PC-9 (cell line): ENCODE measurements around the gene OR5B3. TPM values are rescaled to one million over a fixed set of nuclear protein-coding genes. Genes with fewer than 3 reads are reported as not detected.
"Not testable (repeated sequence)": the region's sequence is repeated elsewhere in the genome, so short reads cannot be mapped to it uniquely, and the experiment has no call there.

Experiments used
- BruUV-seq: library from RNA; stranded (reverse); fragments of 400-500 nt; replicated peaks from 2 replicates; lab custom pipeline; 2021; lab: Mats Ljungman, UMichigan
- CTCF ChIA-PET: fragments of 300-600 bp; sonication (Branson Sonifier 250); formaldehyde crosslinking; loops from one replicate; lab custom pipeline; 2022; ENCODE audit warnings: antibody characterized with exemption; lab: Charles Lee
- POLR2A ChIA-PET: fragments of 300-600 bp; sonication (Branson Sonifier 250); formaldehyde crosslinking; loops from one replicate; lab custom pipeline; 2022; ENCODE audit warnings: antibody characterized with exemption; ENCODE audit not compliant: unreplicated experiment; lab: Charles Lee
- DNase-seq, 2 experiments: peaks; one replicate each; pipeline versions ENCODE4 v3.0.0 to v3.0.0-alpha.2; 2015 to 2022; ENCODE audit warnings: mixed read lengths in 1 of 2
- H2AFZ ChIP-seq: fragments of 200-600 bp; sonication (generic); 2 replicates; pipeline ENCODE4 v1.8.1; 2017; ENCODE audit warnings: antibody characterized with exemption
- H3F3A ChIP-seq: fragments of 200-600 bp; sonication (generic); 2 replicates; pipeline ENCODE4 v1.8.1; 2017; ENCODE audit warnings: antibody characterized with exemption, mild to moderate bottlenecking, low read depth; ENCODE audit not compliant: insufficient read depth
- H3K27ac ChIP-seq: fragments of 200-600 bp; sonication (generic); 2 replicates; pipeline ENCODE4 v1.6.1; 2016; ENCODE audit warnings: mixed run types
- H3K27me3 ChIP-seq: fragments of 200-600 bp; sonication (generic); 2 replicates; pipeline ENCODE4 v1.6.1; 2016; ENCODE audit warnings: low read depth, mixed run types; ENCODE audit not compliant: insufficient read depth
- H3K36me3 ChIP-seq: fragments of 200-600 bp; sonication (generic); 2 replicates; pipeline ENCODE4 v1.6.1; 2016; ENCODE audit warnings: low read depth, mixed run types
- H3K4me1 ChIP-seq: fragments of 200-600 bp; sonication (generic); replicated peaks from 2 replicates; pipeline ENCODE4 v1.6.1; 2016; ENCODE audit warnings: mixed run types; ENCODE audit not compliant: insufficient read depth
- H3K4me2 ChIP-seq: fragments of 200-600 bp; sonication (generic); 2 replicates; pipeline ENCODE4 v1.6.1; 2017; ENCODE audit warnings: mixed run types
- H3K4me3 ChIP-seq: fragments of 200-600 bp; sonication (generic); 2 replicates; pipeline ENCODE4 v1.6.1; 2016; ENCODE audit warnings: mixed run types
- H3K79me2 ChIP-seq: fragments of 200-600 bp; sonication (generic); 2 replicates; pipeline ENCODE4 v1.6.1; 2017; ENCODE audit warnings: low read depth, mixed run types
- H3K9me2 ChIP-seq: fragments of 200-600 bp; sonication (generic); 2 replicates; pipeline ENCODE4 v1.8.1; 2017; ENCODE audit warnings: mild to moderate bottlenecking; ENCODE audit not compliant: insufficient read depth
- H3K9me3 ChIP-seq: fragments of 200-600 bp; sonication (generic); 2 replicates; pipeline ENCODE4 v1.8.1; 2016; ENCODE audit warnings: low read depth; ENCODE audit not compliant: insufficient read depth
- H4K20me1 ChIP-seq: fragments of 200-600 bp; sonication (generic); 2 replicates; pipeline ENCODE4 v1.8.1; 2017; ENCODE audit not compliant: insufficient read depth
- CTCF ChIP-seq: fragments of 200-600 bp; sonication (generic); conservative IDR thresholded peaks from 2 replicates; pipeline ENCODE4 v1.6.1; 2017; ENCODE audit warnings: mixed run types, antibody characterized with exemption, mild to moderate bottlenecking, moderate library complexity
- EZH2 ChIP-seq: fragments of 200-600 bp; sonication (generic); IDR thresholded peaks from 2 replicates; pipeline ENCODE4 v1.8.0; 2017; ENCODE audit warnings: antibody characterized with exemption, low read depth
- intact Hi-C: fragments of 100-400 bp; cut with micrococcal nuclease; formaldehyde crosslinking; loops from one replicate; pipeline ENCODE4 v1.10.0; 2022; ENCODE audit not compliant: unreplicated experiment
- total RNA-seq: library from RNA; stranded (reverse); gene quantifications from 2 replicates; pipeline ENCODE4 v1.2.3, GENCODE V29; 2021

OR5B3 gene
- total RNA-seq, 1 experiment from 2014 or later: not detected

GRCh38 chr11:58434217-58434616 lies 27.5 kb upstream of the OR5B3 start:
- Histone ChIP-seq H3K9me2 (no peaks in the 10 kb centered on the region; the same call in 1 of the 2 replicates), H3F3A (no peaks in the 10 kb centered on the region), H4K20me1 (no peaks in the 10 kb centered on the region), H3K4me1 (no peaks in the 10 kb centered on the region), H3K27me3 (no peaks in the 10 kb centered on the region), H2AFZ (no peak overlapping the region), H3K4me3 (no peak overlapping the region), H3K36me3 (no peaks in the 10 kb centered on the region), H3K9me3 (no peaks in the 10 kb centered on the region), H3K27ac (no peak overlapping the region), H3K4me2 (no peak overlapping the region), H3K79me2 (no peaks in the 10 kb centered on the region)
- no TSS peak for BruUV-seq
- CTCF ChIA-PET: no interaction called here
- no peak for DNase-seq
- TF ChIP-seq CTCF: no peak
- TF ChIP-seq EZH2: no peak
- POLR2A ChIA-PET: interaction anchor here (0.6 kb wide), 1 partner anchor 145 kb away, joined by 8 read pairs; no protein-coding TSS in a partner anchor
- intact Hi-C loops: no loop called here

DNA sequence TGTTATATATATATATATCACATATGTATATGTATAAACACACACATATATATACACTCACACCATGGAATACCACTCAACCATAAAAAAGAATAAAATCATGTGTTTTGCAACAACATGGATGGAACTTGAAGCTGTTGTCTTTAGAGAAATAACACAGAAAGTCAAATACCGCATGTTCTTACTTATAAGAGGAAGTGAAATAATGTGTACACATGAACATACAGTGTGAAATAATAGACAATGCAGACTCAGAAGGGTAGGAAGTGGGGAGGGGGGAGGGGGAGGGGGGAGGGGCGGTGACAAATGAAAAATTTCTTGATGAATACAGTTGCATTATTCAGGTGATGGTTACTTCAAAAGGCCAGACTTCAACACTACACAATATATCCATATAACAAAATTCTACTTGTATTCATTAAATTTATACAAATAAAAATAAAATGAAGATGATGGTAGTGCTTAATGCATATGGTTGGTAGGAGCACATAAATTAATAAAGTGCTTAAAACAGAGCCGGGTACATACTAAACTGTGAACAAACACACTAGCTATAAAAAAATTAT lies 27.0 kb upstream of the OR5B3 start:
- H3K36me3 ChIP-seq: no peaks in the 10 kb centered on the region
- no peak overlapping the region for H3K4me2 ChIP-seq
- ChIA-PET POLR2A (interaction anchor here (0.6 kb wide), 1 partner anchor 146 kb away, joined by 8 read pairs; no protein-coding TSS in a partner anchor), CTCF (no interaction called here)
- H3K9me3 ChIP-seq: no peaks in the 10 kb centered on the region
- TF ChIP-seq EZH2: no peak
- no peaks in the 10 kb centered on the region for H3K27me3 ChIP-seq
- H3K4me3 ChIP-seq: no peak overlapping the region
- DNase-seq: no peak
- H3F3A ChIP-seq: no peaks in the 10 kb centered on the region
- intact Hi-C loops: no loop called here
- H3K79me2 ChIP-seq: no peaks in the 10 kb centered on the region
- no TSS peak for BruUV-seq
- H3K27ac ChIP-seq: no peak overlapping the region
- no peaks in the 10 kb centered on the region for H3K4me1 ChIP-seq
- no peaks in the 10 kb centered on the region; the same call in 1 of the 2 replicates for H3K9me2 ChIP-seq
- H2AFZ ChIP-seq: no peak overlapping the region
- no peaks in the 10 kb centered on the region for H4K20me1 ChIP-seq

- no peak overlapping the region for H3K4me2 ChIP-seq
- TF ChIP-seq EZH2 (no peak), CTCF (no peak)
- no peaks in the 10 kb centered on the region for H3K9me3 ChIP-seq
- H3K27me3 ChIP-seq: no peaks in the 10 kb centered on the region
- BruUV-seq: no TSS peak
- no peak for DNase-seq
- no peaks in the 10 kb centered on the region for H4K20me1 ChIP-seq
- H3K9me2 ChIP-seq: no peaks in the 10 kb centered on the region; the same call in 1 of the 2 replicates
- no peak overlapping the region for H2AFZ ChIP-seq
- ChIA-PET CTCF (no interaction called here), POLR2A (no interaction called here)
- H3K79me2 ChIP-seq: no peaks in the 10 kb centered on the region
- no peaks in the 10 kb centered on the region for H3K4me1 ChIP-seq
- no peaks in the 10 kb centered on the region for H3K36me3 ChIP-seq
- H3K4me3 ChIP-seq: no peak overlapping the region
- H3F3A ChIP-seq: no peaks in the 10 kb centered on the region
- H3K27ac ChIP-seq: no peak overlapping the region
- intact Hi-C loops: no loop called here
These were observed 22.6 kb upstream of the OR5B3 start for GRCh38 chr11:58429273-58429672.

GRCh38 chr11:58428021-58428420 lies 21.3 kb upstream of the OR5B3 start, which contains the start of gene OR5B2:
OR5B2 (minus strand) TSS chr11:58428121; CDS start chr11:58423261, 4,860 bp downstream.
- no peak for DNase-seq
- POLR2A ChIA-PET: no interaction called here
- H3K4me3 ChIP-seq: no peak within 1 kb of the TSS
- no peaks in the 10 kb centered on the region for H3K36me3 ChIP-seq
- H3K4me1 ChIP-seq: no peaks in the 10 kb centered on the region
- no peaks in the 10 kb centered on the region for H3K9me3 ChIP-seq
- no peaks in the 10 kb centered on the region for H3F3A ChIP-seq
- no peak for TF ChIP-seq EZH2
- no peak for TF ChIP-seq CTCF
- no peaks in the 10 kb centered on the region for H3K79me2 ChIP-seq
- no peaks in the 10 kb centered on the region for H3K27me3 ChIP-seq
- CTCF ChIA-PET: no interaction called here
- H2AFZ ChIP-seq: no peak within 1 kb of the TSS; the same call in 1 of the 2 replicates
- H3K27ac ChIP-seq: no peak within 1 kb of the TSS
- intact Hi-C loops: no loop called here
- no peak within 1 kb of the TSS for H3K4me2 ChIP-seq
- no TSS peak for BruUV-seq
- no peaks in the 10 kb centered on the region; the same call in 1 of the 2 replicates for H3K9me2 ChIP-seq
- no peaks in the 10 kb centered on the region for H4K20me1 ChIP-seq

- CTCF ChIA-PET, H3K27me3 ChIP-seq, H3F3A ChIP-seq, H3K9me2 ChIP-seq, BruUV-seq, H3K4me1 ChIP-seq, H3K4me2 ChIP-seq, intact Hi-C loops, H3K79me2 ChIP-seq, H3K4me3 ChIP-seq, H3K36me3 ChIP-seq, DNase-seq, POLR2A ChIA-PET, H2AFZ ChIP-seq, H4K20me1 ChIP-seq, H3K9me3 ChIP-seq, H3K27ac ChIP-seq: not testable (repeated sequence)
These were observed 7.1 kb downstream of the OR5B3 start for GRCh38 chr11:58399622-58400021.
